Activated CD4-positive, alpha-beta memory T cell treated with anti-CD3 and anti-CD28 coated beads, Interleukin-2, amount 10 ng/mL, durations not matched to agents 7 days and 5 days (primary cell): Measurements from ENCODE around the gene ZNRF1. TPM values are rescaled to one million over a fixed set of nuclear protein-coding genes. Genes with fewer than 3 reads are reported as not detected.

Source experiments
- CTCF ChIA-PET: fragments of 350-600 bp; sonication (Branson Sonifier 250); formaldehyde crosslinking; loops from one replicate; lab custom pipeline; 2021; ENCODE audit warnings: antibody characterized with exemption, inconsistent platforms; lab: Charles Lee
- POLR2A ChIA-PET: fragments of 350-600 bp; sonication (Branson Sonifier 250); formaldehyde crosslinking; loops from one replicate; lab custom pipeline; 2021; ENCODE audit warnings: antibody characterized with exemption; lab: Charles Lee
- DNase-seq: peaks from one replicate; pipeline ENCODE4 v3.0.0-alpha.2; 2020
- H3K27ac Mint-ChIP-seq: one replicate; pipeline ENCODE4 v1.8.0; 2021; ENCODE audit warnings: mild to moderate bottlenecking, mixed read lengths
- H3K27me3 Mint-ChIP-seq: one replicate; pipeline ENCODE4 v1.8.0; 2021; ENCODE audit warnings: mixed read lengths
- H3K36me3 Mint-ChIP-seq: one replicate; pipeline ENCODE4 v1.8.0; 2021; ENCODE audit warnings: low read depth, mixed read lengths
- H3K4me1 Mint-ChIP-seq: one replicate; pipeline ENCODE4 v1.8.0; 2021; ENCODE audit warnings: mixed read lengths
- H3K4me3 Mint-ChIP-seq: one replicate; pipeline ENCODE4 v1.8.0; 2021; ENCODE audit warnings: mild to moderate bottlenecking, mixed read lengths
- H3K9me3 Mint-ChIP-seq: one replicate; pipeline ENCODE4 v1.8.0; 2021; ENCODE audit warnings: mixed read lengths
- total RNA-seq, 2 experiments: library from RNA; stranded (reverse); gene quantifications; one replicate each; pipeline ENCODE4 v1.2.3, GENCODE V29; 2021

The ZNRF1 gene
- total RNA-seq, 2 experiments from 2014 or later = 22.7 to 25.3 TPM

DNA sequence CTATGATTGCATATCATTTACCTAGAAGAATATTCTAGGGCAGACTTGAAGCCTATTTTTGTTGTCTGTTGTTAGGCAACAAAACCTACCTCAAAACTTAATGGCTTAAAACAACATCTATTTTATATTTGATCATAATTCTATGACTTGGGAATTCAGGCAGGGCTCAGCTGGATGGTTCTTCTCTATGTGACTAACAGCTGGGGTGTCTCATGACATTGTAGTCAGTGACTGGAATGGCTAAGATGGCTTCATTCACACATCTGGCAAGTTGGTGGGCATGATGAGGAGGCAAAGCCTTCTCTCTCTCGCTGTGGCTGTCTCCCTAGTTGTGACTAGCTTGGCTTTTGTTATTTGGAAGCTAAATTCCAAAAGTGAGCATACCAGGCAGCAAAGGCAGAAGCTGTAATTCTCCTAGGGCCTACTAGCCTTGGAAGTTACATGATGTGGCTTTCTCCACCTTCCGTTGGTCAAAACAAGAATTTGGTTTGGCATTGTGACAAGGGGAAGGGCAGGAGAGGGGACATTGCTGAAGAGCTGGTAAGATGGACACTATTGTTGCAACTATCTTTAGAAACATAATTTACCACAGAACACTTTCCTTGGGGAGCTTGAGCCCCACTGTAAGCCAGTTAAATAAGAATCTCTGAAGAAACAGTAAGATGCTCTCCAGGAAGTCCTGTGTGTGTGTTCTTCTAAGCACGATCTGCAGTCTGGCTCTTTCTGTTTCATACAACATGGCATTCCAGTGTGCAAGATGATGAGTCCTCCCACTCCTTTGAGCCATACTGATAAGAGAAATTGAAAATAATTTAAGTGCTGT is 39.4 kb downstream of the ZNRF1 start:
- ChIA-PET CTCF (no interaction called here), POLR2A (no interaction called here)
- no peak overlapping the region for H3K4me3 Mint-ChIP-seq
- peaks cover under 1% of the 10 kb centered on the region for H3K4me1 Mint-ChIP-seq
- H3K27ac Mint-ChIP-seq = no peak overlapping the region
- H3K9me3 Mint-ChIP-seq = peaks cover 20% of the 10 kb centered on the region
- DNase-seq = no peak
- no peaks in the 10 kb centered on the region for H3K27me3 Mint-ChIP-seq
- H3K36me3 Mint-ChIP-seq = peaks cover 40% of the 10 kb centered on the region

DNA sequence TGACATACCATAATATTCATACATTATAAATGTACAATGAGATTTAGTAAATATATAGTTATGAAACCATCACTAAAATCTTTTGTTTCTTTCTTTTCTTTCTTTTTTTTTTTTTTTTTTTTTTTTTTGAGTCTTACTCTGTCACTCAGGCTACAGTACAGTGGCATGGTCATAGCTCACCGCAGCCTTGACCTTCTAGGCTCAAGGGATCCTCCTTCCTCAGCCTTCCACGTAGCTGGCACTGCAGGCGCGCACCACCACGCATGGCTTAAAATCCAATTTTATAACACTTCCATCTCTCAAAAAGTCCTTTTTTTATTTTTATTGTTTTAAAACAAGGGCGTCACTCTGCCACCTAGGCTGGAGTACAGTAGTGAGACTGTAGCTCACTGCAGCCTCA is 41.1 kb downstream of the ZNRF1 start:
- DNase-seq = no peak
- no peak overlapping the region for H3K4me3 Mint-ChIP-seq
- H3K4me1 Mint-ChIP-seq = peaks cover 3% of the 10 kb centered on the region
- H3K27ac Mint-ChIP-seq = no peak overlapping the region
- no peaks in the 10 kb centered on the region for H3K27me3 Mint-ChIP-seq
- ChIA-PET CTCF (no interaction called here), POLR2A (no interaction called here)
- H3K9me3 Mint-ChIP-seq = peaks cover 20% of the 10 kb centered on the region
- peaks cover 42% of the 10 kb centered on the region for H3K36me3 Mint-ChIP-seq

GRCh38 chr16:75042426-75043174 is 43.8 kb downstream of the ZNRF1 start:
- CTCF ChIA-PET = no interaction called here
- DNase-seq = no peak
- H3K4me3 Mint-ChIP-seq = no peak overlapping the region
- peaks cover 11% of the 10 kb centered on the region for H3K9me3 Mint-ChIP-seq
- no peak overlapping the region for H3K27ac Mint-ChIP-seq
- H3K27me3 Mint-ChIP-seq = no peaks in the 10 kb centered on the region
- POLR2A ChIA-PET = interaction anchor here (0.8 kb wide), 1 partner anchor 23 kb away, joined by 4 read pairs; no protein-coding TSS in a partner anchor
- H3K4me1 Mint-ChIP-seq = peaks cover 3% of the 10 kb centered on the region
- H3K36me3 Mint-ChIP-seq = peaks cover 29% of the 10 kb centered on the region

- H3K4me3 Mint-ChIP-seq = no peak overlapping the region
- ChIA-PET CTCF (no interaction called here), POLR2A (interaction anchor here (0.8 kb wide), 1 partner anchor 23 kb away, joined by 4 read pairs; no protein-coding TSS in a partner anchor)
Measured at GRCh38 chr16:75043175-75043895, 44.5 kb downstream of the ZNRF1 start.

DNA sequence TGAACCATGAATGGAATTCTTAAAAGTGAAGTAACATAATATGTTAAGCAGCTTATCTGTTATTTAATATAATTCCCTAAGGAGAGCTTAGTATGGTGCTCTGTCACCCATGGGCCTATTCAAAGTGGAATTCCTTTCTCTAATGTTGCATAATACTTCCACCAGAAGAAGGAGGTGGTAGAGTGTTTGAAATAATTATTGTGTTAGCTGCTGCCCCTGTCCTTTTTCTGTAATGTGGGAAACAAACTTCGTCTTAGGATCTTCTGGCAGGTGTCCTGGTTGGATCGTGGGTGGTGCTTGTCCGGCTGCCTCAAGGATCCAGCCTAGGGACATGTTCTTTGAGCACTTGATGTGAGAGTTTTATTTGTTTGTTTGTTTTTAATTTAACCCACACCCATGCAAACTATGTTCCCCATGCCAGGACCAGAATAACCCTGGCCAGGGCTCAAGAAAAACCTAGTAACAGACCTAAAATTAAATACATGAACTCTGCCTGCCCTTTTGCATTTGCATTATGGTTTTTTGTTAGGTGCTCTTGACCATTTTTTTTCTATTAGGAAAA is 46.1 kb downstream of the ZNRF1 start:
- Mint-ChIP-seq H3K27ac (no peak overlapping the region), H3K27me3 (no peaks in the 10 kb centered on the region), H3K4me3 (no peak overlapping the region), H3K9me3 (peaks cover 4% of the 10 kb centered on the region), H3K36me3 (peaks cover 18% of the 10 kb centered on the region), H3K4me1 (peaks cover 3% of the 10 kb centered on the region)
- ChIA-PET POLR2A (no interaction called here), CTCF (no interaction called here)
- DNase-seq = no peak

More at GRCh38 chr16:75043175-75043895, 44.5 kb downstream of the ZNRF1 start:
- DNase-seq = no peak
- H3K27me3 Mint-ChIP-seq = no peaks in the 10 kb centered on the region
- H3K9me3 Mint-ChIP-seq = peaks cover 4% of the 10 kb centered on the region
- peaks cover 22% of the 10 kb centered on the region for H3K36me3 Mint-ChIP-seq
- H3K4me1 Mint-ChIP-seq = peaks cover 3% of the 10 kb centered on the region
- H3K27ac Mint-ChIP-seq = no peak overlapping the region

- no peak overlapping the region for H3K4me3 Mint-ChIP-seq
- no peak for DNase-seq
- peaks cover 4% of the 10 kb centered on the region for H3K9me3 Mint-ChIP-seq
- peaks cover 16% of the 10 kb centered on the region for H3K36me3 Mint-ChIP-seq
- CTCF ChIA-PET = no interaction called here
- POLR2A ChIA-PET = interaction anchor here (1.7 kb wide), 1 partner anchor 15 kb away, joined by 4 read pairs; no protein-coding TSS in a partner anchor
- H3K27ac Mint-ChIP-seq = no peak overlapping the region
- no peaks in the 10 kb centered on the region for H3K27me3 Mint-ChIP-seq
- peaks cover 3% of the 10 kb centered on the region for H3K4me1 Mint-ChIP-seq
Measured at GRCh38 chr16:75045424-75045823, 46.6 kb downstream of the ZNRF1 start.

GRCh38 chr16:75048054-75048453 is 49.2 kb downstream of the ZNRF1 start:
- Mint-ChIP-seq H3K27ac (no peak overlapping the region), H3K36me3 (peaks cover 10% of the 10 kb centered on the region), H3K4me1 (peaks cover 3% of the 10 kb centered on the region), H3K27me3 (no peaks in the 10 kb centered on the region), H3K9me3 (peaks cover 4% of the 10 kb centered on the region), H3K4me3 (no peak overlapping the region)
- ChIA-PET CTCF (interaction anchor here (1.0 kb wide), 1 partner anchor 32 kb away, joined by 3 read pairs; no protein-coding TSS in a partner anchor), POLR2A (no interaction called here)
- DNase-seq = no peak

DNA sequence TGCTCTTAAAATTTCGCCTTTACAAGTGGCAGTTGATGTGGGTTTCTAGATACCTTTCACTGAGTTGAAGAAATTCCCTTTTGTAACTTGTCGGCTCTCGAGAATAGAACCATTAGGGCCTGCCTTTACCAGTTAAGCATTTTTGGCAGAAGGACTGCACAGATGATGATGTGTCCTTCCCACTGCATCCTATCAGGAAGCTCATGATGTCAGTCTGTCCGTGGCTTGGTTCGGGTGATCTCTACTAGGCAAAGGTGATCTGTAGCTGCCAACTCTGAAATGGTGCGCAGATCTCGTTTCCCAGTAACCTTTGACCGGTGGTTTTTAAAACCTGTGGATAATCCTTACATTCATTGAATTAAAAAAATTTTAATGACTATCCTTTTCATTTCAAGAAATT is 49.7 kb downstream of the ZNRF1 start:
- H3K4me1 Mint-ChIP-seq = no peaks in the 10 kb centered on the region
- no peak for DNase-seq
- H3K9me3 Mint-ChIP-seq = peaks cover 4% of the 10 kb centered on the region
- no peaks in the 10 kb centered on the region for H3K27me3 Mint-ChIP-seq
- ChIA-PET CTCF (interaction anchor here (1.0 kb wide), 1 partner anchor 33 kb away, joined by 3 read pairs; no protein-coding TSS in a partner anchor), POLR2A (no interaction called here)
- no peak overlapping the region for H3K4me3 Mint-ChIP-seq
- H3K27ac Mint-ChIP-seq = no peak overlapping the region
- peaks cover 6% of the 10 kb centered on the region for H3K36me3 Mint-ChIP-seq

GRCh38 chr16:75052481-75053202 is 53.8 kb downstream of the ZNRF1 start:
- CTCF ChIA-PET = interaction anchor here (1.2 kb wide), 1 partner anchor 58 kb away, joined by 4 read pairs; no protein-coding TSS in a partner anchor
- Mint-ChIP-seq H3K36me3 (peaks cover 12% of the 10 kb centered on the region), H3K4me1 (peaks cover 5% of the 10 kb centered on the region), H3K4me3 (no peak overlapping the region), H3K27me3 (no peaks in the 10 kb centered on the region), H3K27ac (no peak overlapping the region), H3K9me3 (peaks cover 4% of the 10 kb centered on the region)
- POLR2A ChIA-PET = interaction anchor here (0.7 to 1.0 kb wide), 2 partner anchors 12 to 38 kb away, joined by 4 read pairs; no protein-coding TSS in a partner anchor
- no peak for DNase-seq

- ChIA-PET POLR2A (interaction anchor here (0.9 kb wide), 1 partner anchor 11 kb away, joined by 3 read pairs; no protein-coding TSS in a partner anchor), CTCF (no interaction called here)
- Mint-ChIP-seq H3K27ac (no peak overlapping the region), H3K36me3 (peaks cover 12% of the 10 kb centered on the region), H3K27me3 (no peaks in the 10 kb centered on the region), H3K4me1 (peaks cover 5% of the 10 kb centered on the region), H3K9me3 (peaks cover 4% of the 10 kb centered on the region), H3K4me3 (no peak overlapping the region)
- DNase-seq = no peak
Measured at GRCh38 chr16:75053791-75054555, 55.1 kb downstream of the ZNRF1 start.

DNA sequence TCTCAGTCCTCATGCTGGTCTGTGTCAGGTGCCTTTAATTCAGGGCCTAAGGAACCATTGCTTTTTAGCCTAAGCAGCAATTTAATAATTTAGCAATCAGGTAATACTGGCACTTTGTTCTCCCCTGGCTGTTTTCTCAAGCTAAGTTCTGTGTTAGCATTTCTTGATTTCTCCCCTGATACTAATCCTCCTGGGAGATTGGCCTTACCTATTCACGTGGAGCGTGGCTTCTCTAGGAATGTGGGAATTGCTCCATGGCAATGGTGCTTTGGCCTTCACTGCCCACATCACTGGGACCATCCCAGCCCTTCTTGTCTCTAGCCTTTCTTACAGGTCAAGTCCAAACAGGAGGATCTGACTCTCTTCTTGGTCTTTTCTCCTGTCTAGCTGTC is 55.7 kb downstream of the ZNRF1 start:
- ChIA-PET POLR2A (interaction anchor here (0.9 kb wide), 1 partner anchor 10 kb away, joined by 3 read pairs; no protein-coding TSS in a partner anchor), CTCF (no interaction called here)
- no peak overlapping the region for H3K27ac Mint-ChIP-seq

More for the DNA sequence above, 55.7 kb downstream of the ZNRF1 start:
- Mint-ChIP-seq H3K9me3 (peaks cover 4% of the 10 kb centered on the region), H3K27me3 (no peaks in the 10 kb centered on the region), H3K36me3 (peaks cover 11% of the 10 kb centered on the region), H3K4me1 (peaks cover 5% of the 10 kb centered on the region), H3K4me3 (no peak overlapping the region)
- no peak for DNase-seq
